Lower leg skin (tissue), 4 donors: ENCODE data around the gene SPNS2. TPM values are rescaled to one million over a fixed set of nuclear protein-coding genes. Genes with fewer than 3 reads are reported as not detected.

Experiments used
- DNase-seq, 2 donors: peaks; one replicate each; pipeline ENCODE4 v3.0.0-alpha.2; 2019; ENCODE audit warnings: low spot score in 2 of 2
- H3K4me3 ChIP-seq: fragments of 200-600 bp; sonication (generic); 2 replicates; pipeline ENCODE4 v1.5.1; 2017; ENCODE audit warnings: mild to moderate bottlenecking, low read depth; ENCODE audit not compliant: poor library complexity, severe bottlenecking
- CTCF ChIP-seq, 3 donors: fragments of 450-650 bp; IDR thresholded peaks; one replicate each; pipeline ENCODE4 v1.5.1; 2016; ENCODE audit warnings: antibody characterized with exemption in 3 of 3, mild to moderate bottlenecking in 3 of 3, moderate library complexity in 2 of 3
- POLR2A ChIP-seq, 2 donors: fragments of 450-650 bp; IDR thresholded peaks; one replicate each; pipeline ENCODE4 v1.6.1; 2016 to 2017; ENCODE audit warnings: antibody characterized with exemption in 2 of 2, mild to moderate bottlenecking in 1 of 2, moderate library complexity in 1 of 2
- WGBS, 2 donors: methylation state at CpG; one replicate each; pipeline ENCODE4 v1.1.5; 2018; 5-methylcytosine and 5-hydroxymethylcytosine counted together
- intact Hi-C: fragments of 100-400 bp; cut with DNase I; formaldehyde crosslinking; loops from one replicate; pipeline ENCODE4 v1.15.0; 2023; ENCODE audit warnings: low total_unique reads
- total RNA-seq, 4 donors: library from RNA; depleted of rRNA; stranded (reverse); fragments of >200 nt; gene quantifications; one replicate each; pipeline ENCODE4 v1.1.0, GENCODE V29; 2016

SPNS2 gene
- total RNA-seq, 4 donors from 2014 or later: 74.9 to 132 (median 87.5) TPM

- no peak overlapping the region for H3K4me3 ChIP-seq
- TF ChIP-seq CTCF (IDR thresholded peaks at IDR 0.05) (no peak), POLR2A (IDR thresholded peaks at IDR 0.05) (no peak)
- intact Hi-C loops: no loop called here
- no peak for DNase-seq
- WGBS, 2 donors: 60 to 63% methylated on average over 10 of the region's 10 CpGs
Measured at GRCh38 chr17:4463818-4464476, 34.7 kb upstream of the SPNS2 start.

DNA sequence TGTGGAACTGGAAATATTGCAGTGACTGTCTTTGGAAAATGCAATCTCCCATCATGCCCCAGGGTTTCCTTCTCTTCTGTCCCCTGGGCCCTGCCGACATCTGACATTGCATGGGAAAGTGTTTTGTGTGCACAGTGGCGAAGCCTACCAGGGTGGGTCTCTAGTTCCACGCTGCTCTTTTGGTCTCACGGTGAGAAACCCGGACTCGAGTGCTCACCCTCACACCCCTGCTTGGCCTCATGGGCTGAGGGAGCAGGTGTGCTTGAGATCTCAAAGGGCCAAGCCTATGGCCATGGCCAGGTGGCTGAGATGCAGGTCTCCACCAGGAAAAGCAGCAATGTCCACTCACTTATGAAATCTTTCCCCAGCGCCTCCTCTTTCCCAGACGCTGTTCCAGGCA, 32.9 kb upstream of the SPNS2 start:
- WGBS, 2 donors: 78 to 80% methylated on average over 8 of the region's 8 CpGs
- TF ChIP-seq CTCF (IDR thresholded peaks at IDR 0.05): no peak
- no peak for TF ChIP-seq POLR2A (IDR thresholded peaks at IDR 0.05)
- no peak for DNase-seq
- intact Hi-C loops: no loop called here
- H3K4me3 ChIP-seq: no peak overlapping the region

DNA sequence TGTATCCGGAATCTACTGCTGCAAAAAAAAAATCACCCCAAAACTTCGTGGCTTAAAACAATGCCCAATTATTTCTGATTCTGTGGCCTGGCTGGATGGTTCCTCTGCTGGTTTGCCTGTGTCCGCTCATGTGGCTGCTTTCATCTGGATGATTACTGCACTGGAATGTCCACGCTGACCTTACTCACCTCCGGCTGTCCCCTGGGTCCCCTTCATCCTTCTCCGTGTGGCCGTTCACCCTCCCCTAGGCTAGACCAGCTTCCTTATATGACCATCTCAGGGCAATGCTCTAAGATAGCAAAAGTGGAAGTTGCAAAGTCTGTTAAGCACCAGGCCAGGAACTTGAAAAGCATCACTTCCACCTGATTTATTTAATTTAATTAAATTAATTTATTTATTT, 31.4 kb upstream of the SPNS2 start:
- no peak for DNase-seq
- no peak overlapping the region for H3K4me3 ChIP-seq
- WGBS, 2 donors: 77 to 80% methylated on average over 7 of the region's 7 CpGs
- no peak for TF ChIP-seq POLR2A (IDR thresholded peaks at IDR 0.05)
- TF ChIP-seq CTCF (IDR thresholded peaks at IDR 0.05): no peak
- intact Hi-C loops: no loop called here

- WGBS, 2 donors: 86 to 87% methylated on average over 12 of the region's 12 CpGs
- no peak overlapping the region for H3K4me3 ChIP-seq
- no peak for TF ChIP-seq CTCF (IDR thresholded peaks at IDR 0.05)
- no peak for TF ChIP-seq POLR2A (IDR thresholded peaks at IDR 0.05)
- intact Hi-C loops: no loop called here
- no peak for DNase-seq
Measured at GRCh38 chr17:4469552-4469951, 29.1 kb upstream of the SPNS2 start.

DNA sequence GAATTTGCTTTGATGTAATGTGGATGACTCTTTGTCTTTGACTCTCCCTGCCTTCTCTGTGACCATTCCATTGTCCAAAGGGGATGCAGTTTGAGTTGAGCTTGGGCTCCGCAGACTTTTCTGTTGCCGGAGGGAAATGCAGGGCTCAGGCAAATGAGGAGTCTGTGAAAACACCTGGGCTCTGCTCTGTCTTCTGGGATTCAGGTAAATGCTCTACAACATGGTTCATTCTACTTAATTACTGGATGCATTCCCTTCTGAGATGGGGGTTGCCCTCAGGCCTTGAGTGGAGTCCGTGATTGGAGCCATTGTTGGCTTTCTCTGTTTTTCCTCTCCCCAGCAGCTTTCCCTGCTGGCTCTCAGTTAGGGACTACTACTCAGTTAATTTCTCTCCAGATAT, 26.4 kb upstream of the SPNS2 start:
- no peak for DNase-seq
- intact Hi-C loops: no loop called here
- TF ChIP-seq CTCF (IDR thresholded peaks at IDR 0.05) (no peak), POLR2A (IDR thresholded peaks at IDR 0.05) (no peak)
- WGBS, 2 donors: 79 to 85% methylated on average over 3 of the region's 3 CpGs
- H3K4me3 ChIP-seq: no peak overlapping the region

DNA sequence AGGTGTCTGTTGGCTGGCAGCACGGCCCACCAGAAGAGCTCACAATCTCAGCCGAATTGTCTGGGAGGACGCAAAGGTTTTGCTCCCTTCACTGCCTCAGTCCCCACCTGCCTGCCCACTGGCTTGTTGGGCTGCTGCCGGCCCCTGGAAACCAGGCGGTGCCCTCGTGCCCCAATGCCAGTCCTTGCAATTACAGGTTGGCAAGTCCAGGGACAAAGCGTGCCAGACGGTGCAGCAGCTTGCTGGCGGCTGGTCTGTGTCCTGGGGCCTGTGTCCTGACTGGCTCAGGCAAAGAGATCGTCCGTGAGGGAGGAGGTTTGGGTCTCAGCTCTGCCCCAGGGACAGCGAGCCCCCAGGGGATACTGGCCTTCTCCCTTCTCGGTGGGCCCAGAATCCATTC, 24.6 kb upstream of the SPNS2 start:
- WGBS, 2 donors: 54 to 66% methylated on average over 11 to 12 of the region's 13 CpGs
- intact Hi-C loops: no loop called here

More for the DNA sequence above, 24.6 kb upstream of the SPNS2 start:
- no peak for DNase-seq
- no peak overlapping the region for H3K4me3 ChIP-seq
- TF ChIP-seq CTCF (IDR thresholded peaks at IDR 0.05) (no peak), POLR2A (IDR thresholded peaks at IDR 0.05) (no peak)
